ENCODE data around the gene FBLN5.

DNA sequence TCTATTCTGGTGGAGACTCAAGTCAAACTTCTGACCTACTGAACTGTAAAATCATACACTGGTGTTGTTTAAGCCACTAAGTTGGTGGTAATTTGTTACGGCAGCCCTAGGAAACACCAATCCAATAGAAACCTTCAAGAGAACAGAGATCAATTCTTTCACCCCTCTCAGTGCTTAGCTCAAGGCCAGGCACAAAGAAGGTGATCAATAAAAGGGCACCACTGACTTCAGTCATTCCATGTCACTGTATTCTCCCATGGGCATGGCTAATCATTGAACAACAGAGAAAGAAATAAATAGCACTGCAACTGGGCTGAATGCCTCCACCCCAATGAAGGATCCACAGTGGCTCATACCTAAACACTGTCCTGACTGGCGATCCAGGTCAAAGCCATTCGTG is 7.3 kb downstream of the FBLN5 start:
- TF ChIP-seq SMC3 (IDR thresholded peaks at IDR 0.05; ENCODE audit: low read depth, low read length): no peak
- TF ChIP-seq, protein P1, sequence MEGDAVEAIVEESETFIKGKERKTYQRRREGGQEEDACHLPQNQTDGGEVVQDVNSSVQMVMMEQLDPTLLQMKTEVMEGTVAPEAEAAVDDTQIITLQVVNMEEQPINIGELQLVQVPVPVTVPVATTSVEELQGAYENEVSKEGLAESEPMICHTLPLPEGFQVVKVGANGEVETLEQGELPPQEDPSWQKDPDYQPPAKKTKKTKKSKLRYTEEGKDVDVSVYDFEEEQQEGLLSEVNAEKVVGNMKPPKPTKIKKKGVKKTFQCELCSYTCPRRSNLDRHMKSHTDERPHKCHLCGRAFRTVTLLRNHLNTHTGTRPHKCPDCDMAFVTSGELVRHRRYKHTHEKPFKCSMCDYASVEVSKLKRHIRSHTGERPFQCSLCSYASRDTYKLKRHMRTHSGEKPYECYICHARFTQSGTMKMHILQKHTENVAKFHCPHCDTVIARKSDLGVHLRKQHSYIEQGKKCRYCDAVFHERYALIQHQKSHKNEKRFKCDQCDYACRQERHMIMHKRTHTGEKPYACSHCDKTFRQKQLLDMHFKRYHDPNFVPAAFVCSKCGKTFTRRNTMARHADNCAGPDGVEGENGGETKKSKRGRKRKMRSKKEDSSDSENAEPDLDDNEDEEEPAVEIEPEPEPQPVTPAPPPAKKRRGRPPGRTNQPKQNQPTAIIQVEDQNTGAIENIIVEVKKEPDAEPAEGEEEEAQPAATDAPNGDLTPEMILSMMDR (conservative IDR thresholded peaks at IDR 0.05; ENCODE audit: low read depth, low read length): no peak
- no peak for TF ChIP-seq POLR2A (IDR thresholded peaks at IDR 0.05; ENCODE audit: low read depth, low read length)
- TF ChIP-seq RFX5 (IDR thresholded peaks at IDR 0.05; ENCODE audit: low read depth, low read length): no peak
- TF ChIP-seq CHD1 (IDR thresholded peaks at IDR 0.05; ENCODE audit: low read depth, low read length): no peak
- no peak for TF ChIP-seq CEBPB (IDR thresholded peaks at IDR 0.05; ENCODE audit: low read depth, low read length)
- no peak for TF ChIP-seq RAD21 (IDR thresholded peaks at IDR 0.05; ENCODE audit: low read length)
- TF ChIP-seq NFE2L2 (IDR thresholded peaks at IDR 0.05; ENCODE audit: low read depth, low read length): no peak
- TF ChIP-seq MAFK (IDR thresholded peaks at IDR 0.05; ENCODE audit: low read depth, low read length): no peak
- no peak for TF ChIP-seq MXI1 (IDR thresholded peaks at IDR 0.05; ENCODE audit: borderline replicate concordance, low read depth, low read length)
- TF ChIP-seq, protein P2, sequence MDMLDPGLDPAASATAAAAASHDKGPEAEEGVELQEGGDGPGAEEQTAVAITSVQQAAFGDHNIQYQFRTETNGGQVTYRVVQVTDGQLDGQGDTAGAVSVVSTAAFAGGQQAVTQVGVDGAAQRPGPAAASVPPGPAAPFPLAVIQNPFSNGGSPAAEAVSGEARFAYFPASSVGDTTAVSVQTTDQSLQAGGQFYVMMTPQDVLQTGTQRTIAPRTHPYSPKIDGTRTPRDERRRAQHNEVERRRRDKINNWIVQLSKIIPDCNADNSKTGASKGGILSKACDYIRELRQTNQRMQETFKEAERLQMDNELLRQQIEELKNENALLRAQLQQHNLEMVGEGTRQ (IDR thresholded peaks at IDR 0.05; ENCODE audit: low read depth, low read length): no peak
- no peak for TF ChIP-seq MAZ (IDR thresholded peaks at IDR 0.05; ENCODE audit: borderline replicate concordance, low read depth, low read length)
- no peak for TF ChIP-seq RCOR1 (IDR thresholded peaks at IDR 0.05; ENCODE audit: insufficient replicate concordance, low read length)
- TF ChIP-seq FOS (IDR thresholded peaks at IDR 0.05; ENCODE audit: low read depth, low read length): no peak

Measured in IMR-90 (cell line).